H1 (cell line): ENCODE measurements around the gene RTN4IP1. TPM values are rescaled to one million over a fixed set of nuclear protein-coding genes. Genes with fewer than 3 reads are reported as not detected.

Source experiments
- CTCF ChIA-PET: fragments of 300-600 bp; sonication (Branson Sonifier 250); formaldehyde crosslinking; loops from one replicate; lab custom pipeline; 2021; ENCODE audit not compliant: partially characterized antibody; lab: Charles Lee
- POLR2A ChIA-PET: fragments of 300-600 bp; sonication (Branson Sonifier 250); formaldehyde crosslinking; loops from one replicate; lab custom pipeline; 2021; ENCODE audit warnings: inconsistent platforms; ENCODE audit not compliant: partially characterized antibody; lab: Charles Lee
- DNase-seq, 2 experiments: peaks; one replicate each; pipeline versions ENCODE4 v3.0.0 to v3.0.0-alpha.2; 2010 to 2022; ENCODE audit warnings: low spot score in 2 of 2, low read depth in 1 of 2, mixed read lengths in 1 of 2
- FAIRE-seq: peaks from 2 replicates; lab custom pipeline; 2011; peaks lifted over from hg19 to GRCh38; lab: Jason Lieb, UNC
- H2AFZ ChIP-seq: 2 replicates; pipeline ENCODE4 v1.8.1; 2012; ENCODE audit warnings: low read length, inconsistent platforms
- H2AK5ac ChIP-seq: 2 replicates; pipeline ENCODE4 v1.6.1; 2013; ENCODE audit warnings: low read depth, low read length
- H2BK120ac ChIP-seq: replicated peaks from 2 replicates; pipeline ENCODE3; 2013; ENCODE audit warnings: low read depth, low read length, inconsistent platforms
- H2BK12ac ChIP-seq: 2 replicates; pipeline ENCODE4 v1.6.1; 2013; ENCODE audit warnings: low read depth, low read length
- H2BK15ac ChIP-seq: 2 replicates; pipeline ENCODE4 v1.6.1; 2013; ENCODE audit warnings: low read length
- H2BK20ac ChIP-seq: 2 replicates; pipeline ENCODE4 v1.6.1; 2013; ENCODE audit warnings: low read length
- H2BK5ac ChIP-seq: 2 replicates; pipeline ENCODE4 v1.6.1; 2013; ENCODE audit warnings: low read depth, low read length
- H3K14ac ChIP-seq: 2 replicates; pipeline ENCODE4 v1.6.1; 2013; ENCODE audit warnings: inconsistent platforms; ENCODE audit not compliant: insufficient read length
- H3K18ac ChIP-seq: 2 replicates; pipeline ENCODE4 v1.6.1; 2013; ENCODE audit warnings: low read length; ENCODE audit errors: extremely low read depth
- H3K23ac ChIP-seq: 2 replicates; pipeline ENCODE4 v1.6.1; 2013; ENCODE audit warnings: inconsistent platforms; ENCODE audit not compliant: insufficient read length
- H3K23me2 ChIP-seq: 2 replicates; pipeline ENCODE4 v1.6.1; 2013; ENCODE audit warnings: low read depth, low read length
- H3K27ac ChIP-seq: 2 replicates; pipeline ENCODE4 v1.6.1; 2011; ENCODE audit warnings: low read depth, low read length, inconsistent platforms
- H3K27me3 ChIP-seq, 4 experiments: replicated peaks in 1 of 4; 1 replicate in 1 of 4; 2 replicates in 3 of 4; pipeline versions ENCODE4 v1.6.1 to v1.8.1; 2011 to 2013; ENCODE audit warnings: low read length in 3 of 4, mild to moderate bottlenecking in 3 of 4, inconsistent platforms in 2 of 4, mixed read lengths in 2 of 4, moderate library complexity in 1 of 4; ENCODE audit not compliant: control insufficient read depth in 3 of 4, insufficient read depth in 3 of 4; ENCODE audit errors: extremely low read depth in 1 of 4
- H3K36me3 ChIP-seq, 4 experiments: 2 replicates each; pipeline versions ENCODE4 v1.6.1 to v1.8.1; 2011 to 2013; ENCODE audit warnings: mild to moderate bottlenecking in 4 of 4, low read length in 3 of 4, moderate library complexity in 2 of 4, control low read depth in 1 of 4, inconsistent platforms in 1 of 4; ENCODE audit not compliant: insufficient read depth in 4 of 4, control insufficient read depth in 2 of 4
- H3K4ac ChIP-seq: replicated peaks from 2 replicates; pipeline ENCODE3; 2013; ENCODE audit warnings: low read length, low read depth, mixed read lengths, inconsistent platforms; ENCODE audit not compliant: insufficient read length
- H3K4me1 ChIP-seq, 4 experiments: replicated peaks in 1 of 4; 1 replicate in 1 of 4; 2 replicates in 3 of 4; pipeline versions ENCODE4 v1.6.1 to v1.8.1; 2011 to 2013; ENCODE audit warnings: low read length in 3 of 4, inconsistent platforms in 2 of 4, mixed read lengths in 1 of 4; ENCODE audit not compliant: insufficient read depth in 4 of 4, control insufficient read depth in 3 of 4
- H3K4me2 ChIP-seq, 2 experiments: 2 replicates each; pipeline versions ENCODE4 v1.6.1 to v1.8.1; 2011 to 2013; ENCODE audit warnings: low read depth in 2 of 2, low read length in 2 of 2, control low read depth in 1 of 2, inconsistent platforms in 1 of 2, mild to moderate bottlenecking in 1 of 2; ENCODE audit not compliant: insufficient read depth in 1 of 2
- H3K4me3 ChIP-seq, 4 experiments: fragments of 200-600, 300-600 bp in 1 of 4; sonication (generic), shearing (Covaris generic), sonication (Bioruptor Twin) in 1 of 4; 2 replicates each; pipeline versions ENCODE4 v1.5.1 to v1.8.1; 2011 to 2016; ENCODE audit warnings: low read length in 4 of 4, low read depth in 3 of 4, control low read depth in 2 of 4, inconsistent platforms in 2 of 4, mild to moderate bottlenecking in 2 of 4, mixed read lengths in 1 of 4, moderate library complexity in 1 of 4; ENCODE audit not compliant: insufficient read depth in 2 of 4; ENCODE audit errors: extremely low read depth in 1 of 4
- H3K56ac ChIP-seq: replicated peaks from 2 replicates; pipeline ENCODE3; 2013; ENCODE audit warnings: low read depth, mild to moderate bottlenecking, mixed read lengths, low read length, inconsistent platforms; ENCODE audit not compliant: insufficient read length
- H3K79me1 ChIP-seq: 2 replicates; pipeline ENCODE4 v1.6.1; 2013; ENCODE audit warnings: low read depth, low read length, control low read depth
- H3K79me2 ChIP-seq, 2 experiments: 2 replicates each; pipeline versions ENCODE4 v1.6.1 to v1.8.1; 2012 to 2013; ENCODE audit warnings: low read length in 2 of 2, mild to moderate bottlenecking in 2 of 2, inconsistent platforms in 1 of 2; ENCODE audit not compliant: insufficient read depth in 2 of 2, control insufficient read depth in 1 of 2
- H3K9ac ChIP-seq, 4 experiments: replicated peaks in 1 of 4; 1 replicate in 1 of 4; 2 replicates in 3 of 4; pipeline versions ENCODE4 v1.6.1 to v1.8.1; 2011 to 2013; ENCODE audit warnings: low read depth in 3 of 4, low read length in 3 of 4, control low read depth in 2 of 4, mild to moderate bottlenecking in 2 of 4, moderate library complexity in 2 of 4, inconsistent platforms in 1 of 4; ENCODE audit errors: extremely low read depth in 1 of 4
- H3K9me3 ChIP-seq, 2 experiments: 2 replicates each; pipeline versions ENCODE4 v1.6.1 to v1.8.1; 2012 to 2013; ENCODE audit warnings: mild to moderate bottlenecking in 2 of 2, moderate library complexity in 2 of 2, control low read depth in 1 of 2, inconsistent platforms in 1 of 2, low read depth in 1 of 2, low read length in 1 of 2, mixed read lengths in 1 of 2; ENCODE audit not compliant: insufficient read depth in 2 of 2
- H4K20me1 ChIP-seq, 2 experiments: replicated peaks in 1 of 2; 2 replicates each; pipeline versions ENCODE3 to v1.8.1; 2011 to 2013; ENCODE audit warnings: inconsistent platforms in 2 of 2, low read length in 2 of 2, mild to moderate bottlenecking in 1 of 2; ENCODE audit not compliant: insufficient read depth in 2 of 2, control insufficient read depth in 1 of 2
- H4K5ac ChIP-seq: 2 replicates; pipeline ENCODE4 v1.6.1; 2013; ENCODE audit warnings: low read length, low read depth, mixed read lengths, inconsistent platforms; ENCODE audit not compliant: insufficient read length
- H4K8ac ChIP-seq: 2 replicates; pipeline ENCODE4 v1.8.0; 2013; ENCODE audit warnings: mild to moderate bottlenecking, moderate library complexity, low read length, inconsistent platforms; ENCODE audit not compliant: insufficient read depth; ENCODE audit errors: extremely low read depth
- H4K91ac ChIP-seq: replicated peaks from 2 replicates; pipeline ENCODE3; 2013; ENCODE audit warnings: low read length, mixed read lengths, inconsistent platforms; ENCODE audit not compliant: insufficient read length
- BRCA1 ChIP-seq: IDR thresholded peaks from 2 replicates; pipeline ENCODE4 v1.6.1; 2012; ENCODE audit warnings: low read depth, low read length, improper control_type of control experiment
- CBX8 ChIP-seq: fragments of 300-800, 300-1000 bp; sonication (generic); IDR thresholded peaks from 2 replicates; pipeline ENCODE4 v1.7.1; 2016; ENCODE audit warnings: low read depth, low read length, borderline replicate concordance
- HDAC2 ChIP-seq, 2 experiments: fragments of 300-600 bp in 1 of 2; sonication (generic) in 1 of 2; IDR thresholded peaks; 2 replicates each; pipeline ENCODE4 v1.6.1; 2011 to 2012; ENCODE audit warnings: low read depth in 2 of 2, low read length in 2 of 2, mild to moderate bottlenecking in 2 of 2, moderate library complexity in 2 of 2, borderline replicate concordance in 1 of 2, inconsistent platforms in 1 of 2
- KDM5A ChIP-seq: fragments of 200-600 bp; IDR thresholded peaks from 2 replicates; pipeline ENCODE4 v1.7.1; 2012; ENCODE audit warnings: mild to moderate bottlenecking, low read length, inconsistent platforms, mixed read lengths
- NRF1 ChIP-seq: IDR thresholded peaks from 2 replicates; pipeline ENCODE4 v1.6.1; 2011; ENCODE audit warnings: mild to moderate bottlenecking, low read depth, low read length, improper control_type of control experiment
- RFX5 ChIP-seq: IDR thresholded peaks from 2 replicates; pipeline ENCODE4 v1.6.1; 2011; ENCODE audit warnings: low read depth, low read length, improper control_type of control experiment, borderline replicate concordance
- RNF2 ChIP-seq: fragments of 200-900, 300-1000 bp; sonication (generic); IDR thresholded peaks from 2 replicates; pipeline ENCODE4 v1.7.1; 2016; ENCODE audit warnings: borderline replicate concordance, low read depth, mild to moderate bottlenecking, antibody characterized with exemption, low read length; ENCODE audit not compliant: poor library complexity, severe bottlenecking; ENCODE audit errors: missing control alignments
- SIN3A ChIP-seq, 2 experiments: IDR thresholded peaks in 1 of 2; conservative IDR thresholded peaks in 1 of 2; 2 replicates each; pipeline ENCODE4 v1.6.1; 2011 to 2012; ENCODE audit warnings: low read length in 2 of 2, improper control_type of control experiment in 1 of 2, low read depth in 1 of 2, mild to moderate bottlenecking in 1 of 2
- TAF7 ChIP-seq: optimal IDR thresholded peaks from 2 replicates; pipeline ENCODE3; 2011; ENCODE audit warnings: low read depth, mild to moderate bottlenecking, inconsistent platforms, low read length, moderate library complexity, borderline replicate concordance
- USF2 ChIP-seq: IDR thresholded peaks from 2 replicates; pipeline ENCODE4 v1.6.1; 2011; ENCODE audit warnings: low read length, improper control_type of control experiment
- WGBS, 2 experiments: shearing (Covaris generic) in 1 of 2; methylation state at CpG; one replicate each; pipeline versions ENCODE4 v1.1.6 to v1.1.7; 2013 to 2015; ENCODE audit warnings: low lambda C conversion rate in 2 of 2, mixed read lengths in 2 of 2, inconsistent platforms in 1 of 2, low coverage in 1 of 2, missing lambda C conversion rate in 1 of 2; ENCODE audit not compliant: insufficient replicate concordance in 2 of 2, insufficient coverage in 1 of 2, insufficient read length in 1 of 2; ENCODE audit errors: extremely low coverage in 1 of 2, missing lambda C conversion rate in 1 of 2; 5-methylcytosine and 5-hydroxymethylcytosine counted together
- polyA plus RNA-seq, 7 experiments: library from polyadenylated mRNA; depleted of rRNA in 3 of 7; stranded (reverse) in 5 of 7; unstranded in 2 of 7; fragments of >200 nt in 5 of 7; fragments of 200-250 nt in 2 of 7; gene quantifications; 1 replicate in 5 of 7; 2 replicates in 1 of 7; 4 replicates in 1 of 7; pipeline versions ENCODE4 v1.2.1 to v1.2.3, GENCODE V29; 2011 to 2013; ENCODE audit warnings: missing spikeins in 2 of 7, mixed read lengths in 2 of 7
- total RNA-seq: library from RNA; stranded (reverse); fragmentation: NEBNext Ultra II Directional; extraction: Animal tissue kit (Norgen Biotek cat#: 25700); gene quantifications from 2 replicates; pipeline ENCODE4 v1.2.1, GENCODE V29; 2021

RTN4IP1 gene
- total and polyA plus RNA-seq, 2 of the 8 experiments (the other 6 are each of a cell fraction or from before 2014, with no cell fraction given), result 14.6 to 19.5 TPM

- peaks cover 0 to 2% of the 10 kb centered on the region in 2 experiments for H4K20me1 ChIP-seq
- H4K91ac ChIP-seq, result no peak overlapping the region
- H2AFZ ChIP-seq, result no peak overlapping the region
- H4K8ac ChIP-seq, result no peak overlapping the region
- peaks cover 0 to 7% (median 2%) of the 10 kb centered on the region in 4 experiments; a peak in 5 of 7 replicates for H3K4me1 ChIP-seq
- H3K27me3 ChIP-seq, result no peaks in the 10 kb centered on the region; a peak in 1 of 7 replicates
- no peak overlapping the region for H3K23ac ChIP-seq
- no peak overlapping the region for H4K5ac ChIP-seq
- no peaks in the 10 kb centered on the region; the same call in none of the 2 replicates for H3K23me2 ChIP-seq
- POLR2A ChIA-PET, result interaction anchor here (1.3 kb wide), 1 partner anchor 14 kb away, joined by 3 read pairs; no protein-coding TSS in a partner anchor
- H2BK20ac ChIP-seq, result no peak overlapping the region
- CTCF ChIA-PET, result interaction anchor here (0.6 to 4.0 kb wide), 5 partner anchors 20 to 68 kb away, joined by 3 to 17 read pairs (median 5); no protein-coding TSS in a partner anchor
- no peak for TF ChIP-seq RFX5
- TF ChIP-seq NRF1, result no peak
- TF ChIP-seq SIN3A (conservative IDR thresholded peaks at IDR 0.05 in 1 of 2, IDR thresholded peaks at IDR 0.05 in 1 of 2; ENCODE audit: low read depth in 1 of 2, low read length in 2 of 2), result no peak
- no peak for TF ChIP-seq USF2
- TF ChIP-seq BRCA1, result no peak
- TF ChIP-seq HDAC2 (IDR thresholded peaks at IDR 0.05; ENCODE audit: borderline replicate concordance in 1 of 2, low read depth in 2 of 2, low read length in 2 of 2), result no peak
- no peak for TF ChIP-seq KDM5A
- no peak for TF ChIP-seq CBX8
- no peak for TF ChIP-seq RNF2
- TF ChIP-seq TAF7, result no peak
- TF ChIP-seq, all 59 proteins: peak for 0
- Histone ChIP-seq H2BK120ac (no peak overlapping the region), H3K14ac (no peak overlapping the region), H2BK5ac (no peak overlapping the region), H3K18ac (no peak overlapping the region), H3K79me2 (peaks cover 12 to 92% of the 10 kb centered on the region in 2 experiments), H3K9ac (no peak overlapping the region), H3K4me2 (no peak overlapping the region), H3K27ac (no peak overlapping the region), H2BK15ac (no peak overlapping the region), H3K9me3 (no peaks in the 10 kb centered on the region), H3K4ac (no peak overlapping the region), H3K79me1 (peaks cover 19% of the 10 kb centered on the region; the same call in 1 of the 2 replicates), H2BK12ac (no peak overlapping the region), H3K4me3 (no peak overlapping the region), H3K36me3 (no peaks in the 10 kb centered on the region), H2AK5ac (no peak overlapping the region), H3K56ac (no peak overlapping the region)
- no peak for DNase-seq
- 97% methylated on average over 5 of the region's 5 CpGs; no CpG with 5 or more reads in 1 of the 2 experiments for WGBS, 2 experiments
- no peak for FAIRE-seq
These were observed 5.3 kb upstream of the RTN4IP1 start for GRCh38 chr6:106634565-106634964.
